Measurements from ENCODE around the gene RNF166. TPM values are rescaled to one million over a fixed set of nuclear protein-coding genes. Genes with fewer than 3 reads are reported as not detected.

The RNF166 gene
- polyA plus RNA-seq (2011; rRNA removed) = 6.8 and 9.0 TPM in 2 replicates
- 9.4 and 13.5 TPM in 2 replicates for polyA minus RNA-seq (2011; rRNA and poly(A)+ RNA removed)

GRCh38 chr16:88706229-88706964, at the start of gene RNF166, which contains the start of gene CTU2:
Gene RNF166, minus strand, starts transcription at chr16:88706408. Its CDS starts 83 bp downstream, at chr16:88706325.
Gene CTU2, plus strand, starts transcription at chr16:88706503. Its CDS starts 28 bp downstream, at chr16:88706531.
- Histone ChIP-seq H3K9me3 (ENCODE audit: control insufficient read depth, insufficient read depth, low read length) (no peaks in the 10 kb centered on the region), H3K27ac (ENCODE audit: low read depth, low read length) (peak within 1 kb of the TSS; percentile 39), H3K27me3 (ENCODE audit: control insufficient read depth, insufficient read depth, low read length) (no peaks in the 10 kb centered on the region), H3K4me3 (ENCODE audit: low read depth, low read length) (peak within 1 kb of the TSS; percentile 92)
- ChIA-PET CTCF (interaction anchor here (1.5 kb wide), 1 partner anchor 461 kb away, joined by 5 read pairs; no protein-coding TSS in a partner anchor), POLR2A (no interaction called here)
- peak; percentile 34 for DNase-seq (ENCODE audit: low read depth, low spot score)
- TF ChIP-seq CTCF (IDR thresholded peaks at IDR 0.05; ENCODE audit: low read depth, low read length) = no peak

- ChIA-PET POLR2A (interaction anchor here (0.6 to 2.0 kb wide), 5 partner anchors 16 to 200 kb away, joined by 5 read pairs; partner anchors contain the start of gene PIEZO1), CTCF (interaction anchor here (0.5 to 2.3 kb wide), 6 partner anchors 10 to 1512 kb away, joined by 3 to 11 read pairs (median 8); no protein-coding TSS in a partner anchor)
- Histone ChIP-seq H3K4me3 (ENCODE audit: low read depth, low read length) (no peak overlapping the region), H3K27ac (ENCODE audit: low read depth, low read length) (peak overlapping the region; percentile 70), H3K9me3 (ENCODE audit: control insufficient read depth, insufficient read depth, low read length) (peaks cover 8% of the 10 kb centered on the region; the same call in 1 of the 2 replicates), H3K27me3 (ENCODE audit: control insufficient read depth, insufficient read depth, low read length) (no peaks in the 10 kb centered on the region)
- peak; percentile 18; the same call in 1 of the 2 replicates for TF ChIP-seq CTCF (IDR thresholded peaks at IDR 0.05; ENCODE audit: low read depth, low read length)
- DNase-seq (ENCODE audit: low read depth, low spot score) = peak; percentile 60
Measured at GRCh38 chr16:88754912-88755744, 48.9 kb upstream of the RNF166 start.

GRCh38 chr16:88754109-88754911, 48.1 kb upstream of the RNF166 start:
- Histone ChIP-seq H3K9me3 (ENCODE audit: control insufficient read depth, insufficient read depth, low read length) (peaks cover 8% of the 10 kb centered on the region; the same call in 1 of the 2 replicates), H3K27ac (ENCODE audit: low read depth, low read length) (peak overlapping the region; percentile 70), H3K27me3 (ENCODE audit: control insufficient read depth, insufficient read depth, low read length) (no peaks in the 10 kb centered on the region), H3K4me3 (ENCODE audit: low read depth, low read length) (no peak overlapping the region)
- no peak for DNase-seq (ENCODE audit: low read depth, low spot score)
- CTCF ChIA-PET = interaction anchor here (0.5 to 2.3 kb wide), 4 partner anchors 11 to 977 kb away, joined by 5 to 11 read pairs (median 6); no protein-coding TSS in a partner anchor
- TF ChIP-seq CTCF (IDR thresholded peaks at IDR 0.05; ENCODE audit: low read depth, low read length) = no peak
- POLR2A ChIA-PET = interaction anchor here (0.7 to 2.0 kb wide), 5 partner anchors 17 to 30 kb away, joined by 3 to 5 read pairs (median 5); partner anchors contain the start of gene PIEZO1

GRCh38 chr16:88753602-88754001, 47.4 kb upstream of the RNF166 start:
- no peak for TF ChIP-seq CTCF (IDR thresholded peaks at IDR 0.05; ENCODE audit: low read depth, low read length)
- DNase-seq (ENCODE audit: low read depth, low spot score) = no peak
- H3K9me3 ChIP-seq (ENCODE audit: control insufficient read depth, insufficient read depth, low read length) = peaks cover 3% of the 10 kb centered on the region; the same call in 1 of the 2 replicates
- H3K4me3 ChIP-seq (ENCODE audit: low read depth, low read length) = no peak overlapping the region
- no peaks in the 10 kb centered on the region for H3K27me3 ChIP-seq (ENCODE audit: control insufficient read depth, insufficient read depth, low read length)
- peak overlapping the region; percentile 47 for H3K27ac ChIP-seq (ENCODE audit: low read depth, low read length)
- CTCF ChIA-PET = interaction anchor here (0.9 kb wide), 1 partner anchor 16 kb away, joined by 5 read pairs; no protein-coding TSS in a partner anchor
- POLR2A ChIA-PET = interaction anchor here (0.7 to 2.0 kb wide), 2 partner anchors 19 to 30 kb away, joined by 3 to 5 read pairs; no protein-coding TSS in a partner anchor
